HG02885 (cell line): Measurements from ENCODE around the gene STXBP1.
"Not testable (repeated sequence)": the region's sequence is repeated elsewhere in the genome, so short reads cannot be mapped to it uniquely, and the experiment has no call there.

Source experiments
- ATAC-seq: cut with Tn5 transposase; IDR thresholded peaks from one replicate; pipeline ENCODE4 v1.9.1; 2021; ENCODE audit warnings: mild to moderate bottlenecking; ENCODE audit not compliant: unreplicated experiment, poor library complexity

Gene STXBP1

GRCh38 chr9:127575875-127576778 is 36.0 kb upstream of the STXBP1 start:
- ATAC-seq = no peak

- not testable (repeated sequence) for ATAC-seq
Measured at GRCh38 chr9:127577194-127577593, 34.9 kb upstream of the STXBP1 start.

DNA sequence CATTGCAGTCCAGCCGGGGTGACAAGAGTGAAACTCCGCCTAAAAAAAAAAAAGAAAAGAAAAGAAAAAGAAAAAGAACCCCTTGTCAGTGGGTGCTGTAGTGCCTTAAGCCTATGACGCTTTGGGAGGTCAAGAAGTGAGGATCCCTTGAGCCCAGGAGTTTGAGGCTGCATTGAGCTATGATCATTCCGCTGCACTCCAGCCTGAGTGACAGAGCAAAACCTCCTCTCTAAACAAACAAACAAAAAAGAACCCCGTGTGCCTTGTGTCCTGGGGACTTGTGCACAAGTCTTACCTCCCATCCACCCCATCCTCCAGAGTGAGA is 33.5 kb upstream of the STXBP1 start:
- ATAC-seq = no peak

GRCh38 chr9:127578952-127579853 is 32.9 kb upstream of the STXBP1 start:
- ATAC-seq = no peak

- ATAC-seq = no peak
Measured at GRCh38 chr9:127580366-127580765, 31.7 kb upstream of the STXBP1 start.

GRCh38 chr9:127580879-127581475 is 31.1 kb upstream of the STXBP1 start:
- ATAC-seq = no peak

DNA sequence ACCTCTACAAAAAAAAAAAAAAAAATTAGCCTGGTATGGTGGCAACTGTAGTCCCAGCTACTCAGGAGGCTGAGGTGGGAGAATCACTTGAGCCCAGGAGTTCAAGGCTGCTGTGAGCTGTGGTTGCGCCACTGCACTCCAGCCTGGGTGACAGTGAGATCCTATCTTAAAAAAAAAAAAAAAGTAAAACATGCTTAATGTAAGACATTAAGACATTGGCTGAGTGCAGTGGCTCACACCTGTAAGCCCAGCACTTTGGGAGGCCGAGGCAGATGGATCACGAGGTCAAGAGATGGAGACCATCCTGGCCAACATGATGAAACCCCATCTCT is 27.6 kb upstream of the STXBP1 start:
- not testable (repeated sequence) for ATAC-seq

- no peak for ATAC-seq
Measured at GRCh38 chr9:127585161-127585819, 26.8 kb upstream of the STXBP1 start.

GRCh38 chr9:127586096-127586495 is 26.0 kb upstream of the STXBP1 start:
- no peak for ATAC-seq

DNA sequence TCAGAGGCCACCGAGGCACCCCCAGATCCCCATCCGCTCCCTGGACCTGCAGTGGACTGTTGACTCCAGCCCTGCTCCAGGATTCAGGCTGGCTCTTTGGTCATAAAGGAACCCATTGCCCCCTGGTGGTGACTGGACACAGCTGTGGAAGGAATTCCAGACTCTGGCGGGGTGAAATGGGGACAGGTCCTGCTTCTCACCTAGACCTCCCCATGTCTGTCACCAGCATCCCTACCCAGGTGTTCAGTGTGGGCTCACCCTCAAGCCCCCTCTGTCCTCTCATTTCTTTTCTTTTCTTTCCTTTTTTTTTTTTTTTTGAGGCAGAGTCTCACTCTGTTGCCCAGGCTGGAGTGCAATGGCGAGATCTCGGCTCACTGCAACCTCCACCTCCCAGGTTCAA is 25.5 kb upstream of the STXBP1 start:
- ATAC-seq = no peak

DNA sequence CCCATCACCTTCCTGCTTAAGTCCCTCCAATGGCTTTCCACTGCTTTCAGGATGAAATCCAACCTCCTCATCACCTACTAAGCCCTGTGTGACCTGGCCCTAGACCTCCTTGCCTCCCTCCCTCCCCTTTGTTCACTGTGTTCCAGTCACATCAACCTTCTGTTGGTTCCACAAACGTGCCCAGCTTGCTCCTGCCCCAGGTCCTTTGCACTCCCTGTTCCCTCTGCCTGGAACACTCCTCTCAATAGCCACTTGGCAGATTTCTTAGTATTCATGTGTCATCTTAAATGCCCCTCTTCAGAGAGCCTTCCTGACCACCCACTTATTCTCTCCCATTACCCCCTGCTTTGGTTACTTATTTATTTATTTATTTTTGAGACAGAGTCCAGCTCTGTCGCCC is 24.1 kb upstream of the STXBP1 start:
- no peak for ATAC-seq

GRCh38 chr9:127588740-127589506 is 23.2 kb upstream of the STXBP1 start:
- no peak for ATAC-seq

- no peak for ATAC-seq
Measured at GRCh38 chr9:127589955-127590370, 22.1 kb upstream of the STXBP1 start.

GRCh38 chr9:127595611-127596010 is 16.5 kb upstream of the STXBP1 start:
- no peak for ATAC-seq

DNA sequence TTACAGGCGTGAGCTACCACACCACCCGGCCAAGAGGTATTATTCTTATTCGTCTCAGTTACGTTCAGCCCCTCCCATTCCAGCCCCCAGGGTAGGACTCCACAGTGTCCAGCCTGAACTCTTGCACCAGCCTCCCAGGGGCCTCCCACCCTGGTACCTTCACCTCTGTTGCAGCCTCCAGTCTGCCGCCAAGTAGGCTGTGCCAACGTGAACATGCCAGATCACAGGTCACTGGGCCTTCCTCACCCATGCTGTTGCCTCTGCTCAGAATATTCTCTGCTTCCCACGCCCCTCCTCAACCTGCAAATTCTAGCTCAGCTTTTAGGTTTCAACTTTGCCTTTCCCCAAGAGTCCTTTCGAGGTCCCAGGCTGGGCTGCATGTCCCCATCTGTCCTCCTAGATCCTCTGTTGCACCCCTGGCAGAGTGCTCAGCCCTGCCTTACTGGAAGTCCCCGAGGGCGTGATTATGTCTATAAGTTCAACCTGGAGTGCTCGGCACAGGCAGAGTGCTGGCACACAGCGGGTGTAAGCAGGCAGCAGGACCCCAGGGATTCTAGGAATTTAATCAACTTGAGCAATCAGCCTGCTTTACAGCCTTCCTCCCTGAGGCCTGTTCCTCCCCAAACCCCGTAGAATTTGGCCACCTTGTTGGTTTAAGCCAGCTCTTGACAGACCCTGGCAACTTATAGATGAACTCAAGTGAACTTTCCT is 13.1 kb upstream of the STXBP1 start:
- ATAC-seq = no peak

DNA sequence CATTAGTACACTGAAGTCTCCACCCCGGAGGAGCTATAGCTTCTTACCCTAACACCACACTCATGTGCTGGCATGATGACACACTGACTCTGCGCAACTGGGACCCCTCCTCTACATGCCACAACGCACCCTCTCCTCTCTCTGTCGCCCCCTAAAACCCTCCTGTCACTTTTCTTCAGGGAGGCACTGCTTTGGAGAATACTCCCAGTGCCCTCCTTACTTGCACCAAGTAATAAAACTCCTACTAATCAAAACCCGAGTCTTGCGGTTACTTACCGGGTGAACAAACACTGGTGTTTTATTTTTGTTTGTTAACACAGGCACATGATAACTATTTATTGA is 12.6 kb upstream of the STXBP1 start:
- no peak for ATAC-seq

DNA sequence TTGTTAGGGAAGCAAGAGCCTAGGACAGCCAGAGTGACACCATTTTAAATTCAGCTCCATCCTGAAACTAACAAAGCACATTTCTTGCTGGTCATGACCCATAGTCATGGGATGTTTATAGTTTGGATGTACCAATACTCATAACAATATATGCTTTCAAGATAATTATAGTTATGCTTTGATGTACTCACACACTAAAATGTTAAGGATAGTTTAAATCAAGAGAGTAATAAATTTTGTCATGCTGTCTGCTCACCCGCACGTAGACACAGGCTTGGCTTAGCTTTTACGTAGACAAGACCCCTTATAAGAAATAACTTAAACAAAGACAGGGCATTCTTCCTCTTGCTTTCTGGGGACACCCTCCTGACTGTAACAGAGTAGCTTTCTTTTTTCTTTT is 8.9 kb upstream of the STXBP1 start:
- no peak for ATAC-seq

GRCh38 chr9:127606043-127606442 is 6.0 kb upstream of the STXBP1 start:
- no peak for ATAC-seq
